Left colon (tissue), 2 donors: ENCODE data around the gene PRKAR1B. TPM values are rescaled to one million over a fixed set of nuclear protein-coding genes. Genes with fewer than 3 reads are reported as not detected.
"Not testable (repeated sequence)": the region's sequence is repeated elsewhere in the genome, so short reads cannot be mapped to it uniquely, and the experiment has no call there.

ENCODE experiments used
- ATAC-seq: fragments of 200-7000 bp; cut with Tn5 transposase; one replicate; pipeline ENCODE4 v1.9.1; 2020; ENCODE audit warnings: mild to moderate bottlenecking, moderate library complexity
- DNase-seq, 2 donors: peaks; one replicate each; pipeline ENCODE4 v3.0.0-alpha.2; 2020
- intact Hi-C, 2 donors: fragments of 100-400 bp; cut with DNase I in 1 of 2; cut with micrococcal nuclease in 1 of 2; formaldehyde crosslinking; loops; one replicate each; pipeline versions ENCODE4 v1.11.2 to v1.14.0; 2022; cut with DNase I, micrococcal nuclease
- total RNA-seq, 2 donors: library from RNA; stranded (reverse); fragmentation: NEBNext Ultra II Directional; extraction: Animal tissue kit (Norgen Biotek cat#: 25700); gene quantifications; one replicate each; pipeline ENCODE4 v1.2.1, GENCODE V29; 2021
- donor health status: DM: no; HTN: no; CAD: no.
- donor health status: DM: yes; HTN: yes; CAD: no.

Gene PRKAR1B
- total RNA-seq, 2 donors from 2014 or later, result 26.5 to 31.0 TPM

- ATAC-seq, result no peak
Observed at GRCh38 chr7:664997-665735, 61.9 kb downstream of the PRKAR1B start.

GRCh38 chr7:664402-664775 is 62.7 kb downstream of the PRKAR1B start:
- intact Hi-C loops, result no loop called here
- DNase-seq (no peak), ATAC-seq (no peak)

More at GRCh38 chr7:664997-665735, 61.9 kb downstream of the PRKAR1B start:
- intact Hi-C loops, result no loop called here
- DNase-seq, result no peak

- DNase-seq (no peak), ATAC-seq (no peak)
- intact Hi-C loops, result no loop called here
Observed at GRCh38 chr7:662576-662975, 64.5 kb downstream of the PRKAR1B start.

GRCh38 chr7:659996-660395 is 67.1 kb downstream of the PRKAR1B start:
- intact Hi-C loops, result no loop called here
- DNase-seq (no peak), ATAC-seq (no peak)

- intact Hi-C loops, result no loop called here
- ATAC-seq, result no peak
- no peak for DNase-seq
Observed at GRCh38 chr7:659306-659847, 67.7 kb downstream of the PRKAR1B start.

- no peak for ATAC-seq
- DNase-seq, result no peak
- intact Hi-C loops, result no loop called here
Observed at GRCh38 chr7:657565-658119, 69.4 kb downstream of the PRKAR1B start.

- ATAC-seq, DNase-seq, intact Hi-C loops: not testable (repeated sequence)
Observed at GRCh38 chr7:657010-657409, 70.1 kb downstream of the PRKAR1B start.

- DNase-seq (no peak), ATAC-seq (no peak)
- intact Hi-C loops, result no loop called here
Observed at GRCh38 chr7:655758-656157, 71.3 kb downstream of the PRKAR1B start.

- intact Hi-C loops, result no loop called here
- DNase-seq (no peak), ATAC-seq (no peak)
Observed at GRCh38 chr7:653829-654764, 73.0 kb downstream of the PRKAR1B start.

GRCh38 chr7:652881-653280 is 74.2 kb downstream of the PRKAR1B start:
- intact Hi-C loops, result no loop called here
- DNase-seq (no peak), ATAC-seq (no peak)

- DNase-seq, intact Hi-C loops, ATAC-seq: not testable (repeated sequence)
Observed at GRCh38 chr7:652167-652566, 74.9 kb downstream of the PRKAR1B start.

GRCh38 chr7:651032-651728 is 75.9 kb downstream of the PRKAR1B start:
- ATAC-seq, result no peak
- intact Hi-C loops, result no loop called here
- DNase-seq, result no peak

GRCh38 chr7:650339-651031 is 76.6 kb downstream of the PRKAR1B start:
- intact Hi-C loops, result no loop called here
- DNase-seq (no peak), ATAC-seq (no peak)

- DNase-seq, result no peak
- intact Hi-C loops, result no loop called here
- no peak for ATAC-seq
Observed at GRCh38 chr7:646951-647350, 80.1 kb downstream of the PRKAR1B start.

GRCh38 chr7:646487-646886 is 80.6 kb downstream of the PRKAR1B start:
- ATAC-seq, result no peak
- intact Hi-C loops, result no loop called here

GRCh38 chr7:645606-646005 is 81.5 kb downstream of the PRKAR1B start:
- intact Hi-C loops, result no loop called here
- DNase-seq (no peak), ATAC-seq (no peak)

More at GRCh38 chr7:646487-646886, 80.6 kb downstream of the PRKAR1B start:
- no peak for DNase-seq

- DNase-seq (no peak), ATAC-seq (no peak)
- intact Hi-C loops, result no loop called here
Observed at GRCh38 chr7:644381-645305, 82.4 kb downstream of the PRKAR1B start.
